ENCODE data around the gene CAPSL.

GRCh38 chr5:35879649-35880048 lies 58.8 kb downstream of the CAPSL start:
- TF ChIP-seq CTCF (IDR thresholded peaks at IDR 0.05) = no peak
- TF ChIP-seq POLR2A (IDR thresholded peaks at IDR 0.05) = no peak

Measured in ovary (tissue), 3 donors.